K562 (cell line): ENCODE measurements around the gene POU3F3. TPM values are rescaled to one million over a fixed set of nuclear protein-coding genes. Genes with fewer than 3 reads are reported as not detected.

ENCODE experiments used
- ATAC-seq: fragments of 200-7000 bp; cut with Tn5 transposase; 3 replicates; pipeline ENCODE4 v1.9.1; 2020; ENCODE audit warnings: moderate library complexity
- BruUV-seq: library from RNA; stranded (reverse); fragments of 400-500 nt; replicated peaks from 2 replicates; lab custom pipeline; 2021; lab: Mats Ljungman, UMichigan
- CTCF ChIA-PET: fragments of 300-600 bp; formaldehyde crosslinking; extraction: SDS; loops from one replicate; lab custom pipeline; 2021; ENCODE audit warnings: low intra/inter-chr PET ratio; lab: Yijun Ruan, JAX
- POLR2A ChIA-PET: fragments of 300-600, 350-650 bp; sonication (Branson Sonifier 250); formaldehyde crosslinking; extraction: SDS; loops from one replicate; lab custom pipeline; 2021; ENCODE audit warnings: antibody characterized with exemption, inconsistent platforms; lab: Yijun Ruan, JAX
- DNase-seq, 4 experiments: peaks; one replicate each; pipeline versions ENCODE4 v3.0.0 to v3.0.0-alpha.2; 2011 to 2018; ENCODE audit warnings: low spot score in 3 of 4, mixed read lengths in 3 of 4; ENCODE audit errors: extremely low read depth in 1 of 4
- FAIRE-seq: peaks from 2 replicates; lab custom pipeline; 2011; peaks lifted over from hg19 to GRCh38; lab: Jason Lieb, UNC
- H2AFZ ChIP-seq: 2 replicates; pipeline ENCODE4 v1.6.0; 2011; ENCODE audit warnings: low read depth, low read length, control low read depth, inconsistent platforms
- H3K27ac ChIP-seq: fragments of 200-600 bp; 3 replicates; pipeline ENCODE4 v1.8.0; 2011; ENCODE audit warnings: low read depth, mild to moderate bottlenecking, control low read depth, inconsistent platforms, low read length, moderate library complexity, mixed read lengths; ENCODE audit errors: extremely low read depth
- H3K27me3 ChIP-seq, 2 experiments: fragments of 300-600 bp in 1 of 2; 2 replicates in 1 of 2; 3 replicates in 1 of 2; pipeline versions ENCODE4 v1.6.0 to v1.8.0; 2011; ENCODE audit warnings: inconsistent platforms in 2 of 2, low read length in 2 of 2, mild to moderate bottlenecking in 1 of 2, mixed read lengths in 1 of 2, moderate library complexity in 1 of 2; ENCODE audit not compliant: control insufficient read depth in 2 of 2, insufficient read depth in 2 of 2
- H3K36me3 ChIP-seq: fragments of 300-600 bp; 3 replicates; pipeline ENCODE4 v1.8.0; 2011; ENCODE audit warnings: mild to moderate bottlenecking, low read length, inconsistent platforms; ENCODE audit not compliant: control insufficient read depth, insufficient read depth
- H3K4me1 ChIP-seq, 2 experiments: fragments of 200-600 bp in 1 of 2; replicated peaks in 1 of 2; 2 replicates in 1 of 2; 3 replicates in 1 of 2; pipeline versions ENCODE4 v1.5.1 to v1.8.0; 2011; ENCODE audit warnings: inconsistent platforms in 2 of 2, low read length in 2 of 2, mild to moderate bottlenecking in 1 of 2, mixed read lengths in 1 of 2, moderate library complexity in 1 of 2; ENCODE audit not compliant: control insufficient read depth in 2 of 2, insufficient read depth in 2 of 2
- H3K4me2 ChIP-seq: 2 replicates; pipeline ENCODE4 v1.6.1; 2011; ENCODE audit warnings: low read length, control low read depth, inconsistent platforms, mixed read lengths; ENCODE audit not compliant: insufficient read depth
- H3K4me3 ChIP-seq: fragments of 200-600 bp; sonication (generic), shearing (Covaris generic); 2 replicates; pipeline ENCODE4 v1.5.1; 2016; ENCODE audit warnings: control low read depth, inconsistent platforms
- H3K79me2 ChIP-seq: fragments of 200-600 bp; 3 replicates; pipeline ENCODE4 v1.8.0; 2011; ENCODE audit warnings: low read length, inconsistent platforms; ENCODE audit not compliant: control insufficient read depth, insufficient read depth
- H3K9ac ChIP-seq, 2 experiments: 2 replicates each; pipeline versions ENCODE4 v1.6.0 to v1.6.1; 2011; ENCODE audit warnings: low read depth in 2 of 2, low read length in 2 of 2, control low read depth in 1 of 2, inconsistent platforms in 1 of 2, mild to moderate bottlenecking in 1 of 2, mixed read lengths in 1 of 2; ENCODE audit not compliant: insufficient read depth in 1 of 2
- H3K9me1 ChIP-seq: one replicate; pipeline ENCODE4 v1.6.0; 2011; ENCODE audit warnings: inconsistent platforms, mild to moderate bottlenecking, low read length, moderate library complexity; ENCODE audit not compliant: control insufficient read depth, insufficient read depth
- H3K9me3 ChIP-seq: replicated peaks from 2 replicates; pipeline ENCODE4 v1.5.1; 2011; ENCODE audit warnings: low read depth, low read length, inconsistent platforms; ENCODE audit not compliant: control insufficient read depth, insufficient read depth
- H4K20me1 ChIP-seq: replicated peaks from 2 replicates; pipeline ENCODE4 v1.6.1; 2011; ENCODE audit warnings: low read length, inconsistent platforms, mixed read lengths; ENCODE audit not compliant: control insufficient read depth, insufficient read depth
- DPF2 ChIP-seq: fragments of 450-650 bp; IDR thresholded peaks from 2 replicates; pipeline ENCODE4 v1.6.1; 2016
- HCFC1 ChIP-seq: IDR thresholded peaks from 2 replicates; pipeline ENCODE4 v1.6.1; 2012; ENCODE audit warnings: low read depth, low read length, improper control_type of control experiment
- MAFG ChIP-seq: fragments of 450-650 bp; conservative IDR thresholded peaks from 2 replicates; pipeline ENCODE4 v1.6.1; 2016; ENCODE audit warnings: missing genetic modification characterization, missing compliant biosample characterization
- NFATC3 ChIP-seq: fragments of 450-650 bp; IDR thresholded peaks from 2 replicates; pipeline ENCODE4 v1.6.1; 2017; ENCODE audit warnings: mild to moderate bottlenecking
- PCBP1 ChIP-seq: fragments of 200-400 bp; formaldehyde crosslinking; IDR thresholded peaks from 2 replicates; pipeline ENCODE4 v1.6.1; 2018; ENCODE audit warnings: mild to moderate bottlenecking, low read depth, low read length; ENCODE audit not compliant: poor library complexity, severe bottlenecking
- SMARCE1 ChIP-seq: fragments of 450-650 bp; IDR thresholded peaks from 2 replicates; pipeline ENCODE4 v1.7.1; 2016; ENCODE audit warnings: mild to moderate bottlenecking
- ZNF740 ChIP-seq, 3 experiments: fragments of 200-800 bp in 1 of 3; sonication (Bioruptor generic) in 1 of 3; sonication (generic) in 1 of 3; formaldehyde crosslinking in 1 of 3; IDR thresholded peaks; 2 replicates each; pipeline versions ENCODE4 v1.6.1 to v1.8.0; 2016 to 2022; ENCODE audit warnings: mild to moderate bottlenecking in 2 of 3, missing compliant biosample characterization in 2 of 3, missing genetic modification characterization in 2 of 3, missing genetic modification reagents in 1 of 3
- ZNF766 ChIP-seq: fragments of 200-800 bp; sonication (Bioruptor generic); conservative IDR thresholded peaks from 2 replicates; pipeline ENCODE4 v1.6.1; 2016; ENCODE audit warnings: missing genetic modification characterization, missing compliant biosample characterization
- WGBS: fragments of 100-300 bp; shearing (Covaris generic); methylation state at CpG from one replicate; pipeline ENCODE4 v1.1.6; 2016; ENCODE audit warnings: low coverage, mixed read lengths; ENCODE audit not compliant: insufficient coverage; ENCODE audit errors: missing lambda C conversion rate; 5-methylcytosine and 5-hydroxymethylcytosine counted together
- in situ Hi-C: fragments of 300-500 bp; cut with MboI; formaldehyde crosslinking; loops from 4 replicates; pipeline ENCODE4 v1.15.0; 2018; ENCODE audit warnings: inconsistent platforms, mixed read lengths
- intact Hi-C: fragments of 100-400 bp; cut with micrococcal nuclease; formaldehyde crosslinking; loops from 2 replicates; pipeline ENCODE4 v1.14.2; 2022
- polyA plus RNA-seq, 8 experiments: library from polyadenylated mRNA; depleted of rRNA in 4 of 8; stranded (reverse) in 5 of 8; unstranded in 3 of 8; fragments of >200 nt; fragmentation: Nextera tagmentation in 2 of 8; fragmentation: Illumina TruSeq in 1 of 8; extraction: Ambion mirVana in 2 of 8; extraction: Trizol in 1 of 8; gene quantifications; 2 replicates each; pipeline versions ENCODE4 v1.2.1 to v1.2.3, GENCODE V29; 2011 to 2014; ENCODE audit warnings: inconsistent platforms in 1 of 8, missing spikeins in 1 of 8
- total RNA-seq, 7 experiments: library from RNA; depleted of rRNA in 6 of 7; stranded (reverse); fragments of >200 nt in 6 of 7; fragmentation: Illumina TruSeq in 2 of 7; extraction: Trizol in 2 of 7; gene quantifications; 2 replicates each; pipeline versions ENCODE4 v1.2.1 to v1.2.3, GENCODE V29; 2011 to 2021; ENCODE audit warnings: low replicate concordance in 1 of 7
- TF ChIP-seq, protein P1 (sequence below): fragments of 450-650 bp; formaldehyde crosslinking; IDR thresholded peaks from 2 replicates; pipeline ENCODE4 v1.4.0; 2020; ENCODE audit warnings: mild to moderate bottlenecking, moderate library complexity
- TF ChIP-seq, protein P2 (sequence below): fragments of 450-650 bp; IDR thresholded peaks from 2 replicates; pipeline ENCODE4 v1.6.1; 2018; ENCODE audit warnings: mild to moderate bottlenecking, low read depth; ENCODE audit not compliant: partially characterized antibody

Gene POU3F3
- total and polyA plus RNA-seq, 9 of the 15 experiments (the other 6 are each of a cell fraction or from before 2014, with no cell fraction given): not detected

DNA sequence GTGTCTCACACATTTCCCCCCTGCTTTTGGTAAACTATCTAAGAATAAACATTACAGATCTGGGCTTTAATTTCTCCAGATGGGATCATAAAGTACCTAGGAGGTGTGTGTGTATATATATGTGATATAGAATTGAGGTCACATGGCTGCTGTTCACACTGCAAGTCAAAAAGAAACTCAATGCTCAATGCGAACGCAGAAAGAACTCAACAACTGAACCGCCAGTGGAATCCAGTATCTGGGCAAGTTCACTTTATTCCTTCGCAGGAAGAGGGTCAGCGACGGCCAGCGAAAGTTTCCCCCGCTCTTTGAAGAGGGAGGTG lies 17.7 kb downstream of the POU3F3 start:
- intact Hi-C loops: no loop called here
- Histone ChIP-seq H3K4me1 (peaks cover 0 to 12% of the 10 kb centered on the region in 2 experiments; a peak in 3 of 5 replicates), H3K4me3 (no peak overlapping the region), H4K20me1 (no peaks in the 10 kb centered on the region), H3K27ac (no peak overlapping the region), H3K9me3 (no peaks in the 10 kb centered on the region), H3K4me2 (no peak overlapping the region), H3K9me1 (no peaks in the 10 kb centered on the region), H3K36me3 (no peaks in the 10 kb centered on the region), H3K79me2 (no peaks in the 10 kb centered on the region), H2AFZ (no peak overlapping the region), H3K9ac (no peak overlapping the region), H3K27me3 (peaks cover 8 to 45% of the 10 kb centered on the region in 2 experiments; a peak in 3 of 5 replicates)
- in situ Hi-C loops: no loop called here
- BruUV-seq: no TSS peak
- ChIA-PET CTCF (no interaction called here), POLR2A (no interaction called here)
- ATAC-seq (no peak), FAIRE-seq (no peak), DNase-seq (no peak)
- WGBS: 21% methylated on average over 8 of the region's 8 CpGs
- TF ChIP-seq DPF2 (no peak), SMARCE1 (no peak)

DNA sequence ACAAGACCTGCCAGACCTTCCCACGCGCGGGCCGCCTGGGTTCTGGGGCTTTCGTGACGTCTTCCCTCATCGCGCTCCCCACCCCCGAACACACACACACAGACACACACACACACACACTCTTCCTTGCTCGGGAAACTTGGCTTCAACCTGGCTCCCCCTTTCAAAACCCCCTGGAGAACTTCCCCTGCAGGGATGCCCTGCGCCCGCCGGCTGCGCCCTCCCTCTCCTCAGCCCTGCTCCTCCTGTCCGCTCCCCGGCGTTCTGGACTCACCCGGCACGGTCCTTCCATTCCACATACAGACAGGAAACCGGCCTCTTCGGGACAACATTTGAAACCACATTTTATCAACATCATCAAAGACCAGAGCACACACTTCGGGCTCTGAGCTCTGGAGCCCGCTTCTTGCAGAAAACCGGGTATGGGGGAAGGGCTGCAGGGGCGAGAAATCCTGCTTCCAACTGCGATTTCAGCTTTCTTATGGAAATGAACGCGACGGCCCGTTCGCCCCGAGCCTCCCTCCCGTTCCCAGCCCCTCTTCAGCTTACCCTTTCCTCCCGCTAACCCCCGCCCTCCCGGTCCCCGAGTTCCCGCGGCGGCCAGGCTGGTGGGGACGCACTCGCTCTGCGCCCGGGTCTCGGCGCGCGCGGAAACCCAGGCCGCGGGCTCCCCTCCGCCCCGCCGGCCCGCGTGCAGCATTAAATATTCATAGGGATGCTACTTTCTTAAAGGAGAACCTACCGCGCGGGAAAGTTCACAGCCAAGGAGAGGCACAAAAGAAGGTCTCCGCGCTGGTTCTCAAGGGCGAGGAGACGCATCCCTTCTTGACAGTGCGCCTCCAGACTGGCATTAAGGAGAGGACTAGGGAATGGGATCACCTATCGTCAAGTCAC lies 18.3 kb downstream of the POU3F3 start:
- Histone ChIP-seq H3K27ac (no peak overlapping the region), H2AFZ (no peak overlapping the region), H4K20me1 (no peaks in the 10 kb centered on the region), H3K4me1 (peaks cover 0 to 9% of the 10 kb centered on the region in 2 experiments; a peak in 3 of 5 replicates), H3K4me2 (no peak overlapping the region), H3K4me3 (no peak overlapping the region), H3K9ac (no peak overlapping the region), H3K9me3 (no peaks in the 10 kb centered on the region), H3K9me1 (no peaks in the 10 kb centered on the region), H3K79me2 (no peaks in the 10 kb centered on the region), H3K27me3 (peaks cover 8 to 39% of the 10 kb centered on the region in 2 experiments; a peak in 3 of 5 replicates), H3K36me3 (no peaks in the 10 kb centered on the region)
- in situ Hi-C loops (no loop called here), intact Hi-C loops (no loop called here)
- no TSS peak for BruUV-seq
- DNase-seq (no peak), ATAC-seq (no peak), FAIRE-seq (no peak)
- ChIA-PET CTCF (no interaction called here), POLR2A (no interaction called here)
- WGBS: 20% methylated on average over 51 of the region's 65 CpGs
- TF ChIP-seq, protein P1, sequence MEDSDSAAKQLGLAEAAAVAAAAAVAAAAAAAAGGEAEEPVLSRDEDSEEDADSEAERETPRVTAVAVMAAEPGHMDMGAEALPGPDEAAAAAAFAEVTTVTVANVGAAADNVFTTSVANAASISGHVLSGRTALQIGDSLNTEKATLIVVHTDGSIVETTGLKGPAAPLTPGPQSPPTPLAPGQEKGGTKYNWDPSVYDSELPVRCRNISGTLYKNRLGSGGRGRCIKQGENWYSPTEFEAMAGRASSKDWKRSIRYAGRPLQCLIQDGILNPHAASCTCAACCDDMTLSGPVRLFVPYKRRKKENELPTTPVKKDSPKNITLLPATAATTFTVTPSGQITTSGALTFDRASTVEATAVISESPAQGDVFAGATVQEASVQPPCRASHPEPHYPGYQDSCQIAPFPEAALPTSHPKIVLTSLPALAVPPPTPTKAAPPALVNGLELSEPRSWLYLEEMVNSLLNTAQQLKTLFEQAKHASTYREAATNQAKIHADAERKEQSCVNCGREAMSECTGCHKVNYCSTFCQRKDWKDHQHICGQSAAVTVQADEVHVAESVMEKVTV (CRISPR knock-in tag): no peak
- TF ChIP-seq ZNF766 (CRISPR knock-in tag) (no peak), ZNF740 (CRISPR knock-in tag; IDR thresholded peaks at IDR 0.05) (no peak), ZNF740 (tag; IDR thresholded peaks at IDR 0.05) (no peak), PCBP1 (no peak), HCFC1 (no peak), MAFG (no peak), NFATC3 (no peak)
- TF ChIP-seq, protein P2, sequence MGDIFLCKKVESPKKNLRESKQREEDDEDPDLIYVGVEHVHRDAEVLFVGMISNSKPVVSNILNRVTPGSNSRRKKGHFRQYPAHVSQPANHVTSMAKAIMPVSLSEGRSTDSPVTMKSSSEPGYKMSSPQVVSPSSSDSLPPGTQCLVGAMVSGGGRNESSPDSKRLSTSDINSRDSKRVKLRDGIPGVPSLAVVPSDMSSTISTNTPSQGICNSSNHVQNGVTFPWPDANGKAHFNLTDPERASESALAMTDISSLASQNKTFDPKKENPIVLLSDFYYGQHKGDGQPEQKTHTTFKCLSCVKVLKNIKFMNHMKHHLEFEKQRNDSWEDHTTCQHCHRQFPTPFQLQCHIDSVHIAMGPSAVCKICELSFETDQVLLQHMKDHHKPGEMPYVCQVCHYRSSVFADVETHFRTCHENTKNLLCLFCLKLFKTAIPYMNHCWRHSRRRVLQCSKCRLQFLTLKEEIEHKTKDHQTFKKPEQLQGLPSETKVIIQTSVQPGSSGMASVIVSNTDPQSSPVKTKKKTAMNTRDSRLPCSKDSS: no peak
